Motor neuron (in vitro differentiated cells): ENCODE data around the gene LCOR. TPM values are rescaled to one million over a fixed set of nuclear protein-coding genes. Genes with fewer than 3 reads are reported as not detected.

Experiments used
- ATAC-seq, 8 experiments: fragments of 200-7000 bp; cut with Tn5 transposase; replicated peaks in 6 of 8; 2 replicates each; pipeline ENCODE4 v1.8.0; 2021; ENCODE audit warnings: mild to moderate bottlenecking in 8 of 8, moderate library complexity in 8 of 8
- H3K27ac ChIP-seq, 2 donors: fragments of 250-450 bp; sonication (Bioruptor Pico); 2 replicates each; pipeline ENCODE4 v1.9.0; 2021; ENCODE audit warnings: antibody characterized with exemption in 2 of 2, mild to moderate bottlenecking in 2 of 2, moderate library complexity in 1 of 2
- H3K4me1 ChIP-seq, 2 donors: fragments of 250-450 bp; sonication (Bioruptor Pico); replicated peaks in 1 of 2; 2 replicates each; pipeline ENCODE4 v1.6.1; 2021; ENCODE audit warnings: antibody characterized with exemption in 2 of 2, mild to moderate bottlenecking in 2 of 2, moderate library complexity in 1 of 2
- H3K4me3 ChIP-seq, 5 donors: fragments of 250-450 bp; sonication (Bioruptor Pico); 2 replicates each; pipeline ENCODE4 v1.9.0; 2021; ENCODE audit warnings: antibody characterized with exemption in 5 of 5, mild to moderate bottlenecking in 5 of 5, moderate library complexity in 4 of 5
- WGBS, 10 experiments: fragments of 450-650 bp; shearing (Covaris generic); methylation state at CpG; one replicate each; pipeline ENCODE4 v1.0.0; 2022; 5-methylcytosine and 5-hydroxymethylcytosine counted together
- in situ Hi-C, 9 experiments: fragments of 400-800 bp; cut with MboI; loops; one replicate each; pipeline ENCODE4 v1.15.0; 2021; ENCODE audit warnings: low sequenced_read_pairs in 9 of 9, low pct_unique_long_range_greater_than_20kb in 2 of 9; ENCODE audit not compliant: unreplicated experiment in 9 of 9
- total RNA-seq, 8 experiments: library from RNA; unstranded; fragments of 300-600 nt; gene quantifications; 2 replicates each; pipeline versions ENCODE4 v1.2.3 to v1.2.4, GENCODE V29; 2022

LCOR gene
- total RNA-seq, 8 experiments from 2014 or later: 11.0 to 62.7 (median 44.4) TPM

DNA sequence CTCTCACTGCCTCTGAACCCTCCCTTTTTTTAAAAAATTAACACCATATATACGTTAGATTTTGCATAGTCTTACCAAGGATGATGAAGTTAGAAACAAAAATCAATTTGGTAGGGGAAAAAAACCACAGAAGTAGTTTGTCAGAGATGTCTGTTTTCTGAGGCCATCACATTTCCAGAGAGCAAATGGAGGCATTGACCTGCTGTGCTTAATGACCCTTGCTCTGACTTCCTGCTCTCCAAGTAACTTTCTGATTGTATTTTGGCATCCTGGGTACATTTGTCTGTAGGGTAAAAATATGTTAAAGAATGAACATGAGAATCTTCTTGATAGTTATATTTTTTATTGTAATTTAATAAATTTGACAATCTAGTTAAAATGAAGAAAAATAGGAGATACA lies 140.2 kb downstream of the LCOR start:
- no peak overlapping the region for H3K4me3 ChIP-seq
- no peaks in the 10 kb centered on the region for H3K4me1 ChIP-seq
- no peak for ATAC-seq
- 50 to 100% (median 80%) methylated on average over 1 of the region's 1 CpG; no CpG with 5 or more reads in 3 of the 10 experiments for WGBS, 10 experiments
- in situ Hi-C loops: no loop called here
- no peak overlapping the region for H3K27ac ChIP-seq

DNA sequence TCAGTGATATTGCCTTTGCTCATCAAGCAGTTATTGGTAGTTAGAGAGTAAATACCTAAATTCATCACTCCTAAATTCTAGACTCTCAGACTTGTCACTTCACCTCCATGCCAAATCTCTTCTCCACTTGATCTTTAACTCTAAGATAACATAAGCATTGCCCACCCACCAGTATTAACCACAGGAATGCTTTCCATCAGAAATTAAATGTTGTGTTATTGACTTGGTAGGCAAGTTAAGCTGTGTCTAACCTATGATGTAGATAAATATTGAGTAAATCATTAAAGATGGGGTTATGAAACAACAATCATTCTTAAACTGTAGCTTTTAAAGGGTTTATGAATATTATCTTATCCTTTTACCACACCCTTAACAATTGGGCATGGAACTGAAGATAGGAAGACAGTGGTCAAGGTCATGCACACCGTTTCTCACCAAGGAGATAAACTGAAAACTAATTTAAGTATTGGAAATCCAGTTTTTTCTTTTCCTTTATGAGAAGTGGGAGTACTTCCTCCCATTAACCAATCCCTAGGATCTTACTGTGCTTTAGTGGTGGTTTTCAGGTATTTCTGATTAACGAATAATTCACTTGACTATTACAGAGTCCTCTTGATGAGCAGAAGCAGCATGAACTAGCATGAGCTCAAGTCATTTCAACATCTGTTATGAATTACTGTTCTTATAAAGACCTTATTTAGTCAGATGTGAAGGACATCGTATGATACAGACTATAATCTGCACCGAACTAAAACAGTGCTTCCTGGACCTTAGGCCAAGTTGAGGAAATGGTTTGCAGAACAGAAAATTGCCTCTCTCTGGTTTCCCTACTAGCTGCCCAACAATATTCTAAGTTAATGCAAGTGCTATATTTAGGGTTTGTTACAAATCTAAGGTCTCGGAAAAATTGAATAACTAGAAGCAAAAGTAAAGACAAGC lies 142.0 kb downstream of the LCOR start:
- in situ Hi-C loops: no loop called here
- no peak for ATAC-seq
- Histone ChIP-seq H3K27ac (no peak overlapping the region), H3K4me1 (no peaks in the 10 kb centered on the region), H3K4me3 (no peak overlapping the region)
- 58 to 100% (median 94%) methylated on average over 1 to 5 of the region's 5 CpGs; no CpG with 5 or more reads in 1 of the 10 experiments for WGBS, 10 experiments

DNA sequence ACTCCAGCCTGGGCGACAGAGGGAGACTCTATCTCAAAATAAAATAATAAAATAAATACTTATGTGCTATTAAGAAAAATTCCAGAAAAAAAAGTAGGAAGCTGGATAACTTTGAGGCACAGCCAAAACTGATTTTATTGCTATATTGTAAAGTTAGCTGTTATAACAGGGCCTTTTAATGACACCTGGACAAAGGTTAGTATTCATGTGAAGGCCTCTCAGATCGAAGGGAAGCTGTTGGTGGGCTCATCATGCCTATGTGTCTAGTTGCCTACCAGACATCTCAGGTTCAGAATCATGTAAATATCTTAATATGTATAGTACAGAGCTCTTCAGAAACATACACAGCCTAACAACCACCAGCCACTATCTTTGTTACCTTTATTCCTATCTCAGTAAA lies 143.0 kb downstream of the LCOR start:
- 83 to 100% (median 100%) methylated on average over 1 to 2 of the region's 2 CpGs; no CpG with 5 or more reads in 2 of the 10 experiments for WGBS, 10 experiments
- in situ Hi-C loops: no loop called here

DNA sequence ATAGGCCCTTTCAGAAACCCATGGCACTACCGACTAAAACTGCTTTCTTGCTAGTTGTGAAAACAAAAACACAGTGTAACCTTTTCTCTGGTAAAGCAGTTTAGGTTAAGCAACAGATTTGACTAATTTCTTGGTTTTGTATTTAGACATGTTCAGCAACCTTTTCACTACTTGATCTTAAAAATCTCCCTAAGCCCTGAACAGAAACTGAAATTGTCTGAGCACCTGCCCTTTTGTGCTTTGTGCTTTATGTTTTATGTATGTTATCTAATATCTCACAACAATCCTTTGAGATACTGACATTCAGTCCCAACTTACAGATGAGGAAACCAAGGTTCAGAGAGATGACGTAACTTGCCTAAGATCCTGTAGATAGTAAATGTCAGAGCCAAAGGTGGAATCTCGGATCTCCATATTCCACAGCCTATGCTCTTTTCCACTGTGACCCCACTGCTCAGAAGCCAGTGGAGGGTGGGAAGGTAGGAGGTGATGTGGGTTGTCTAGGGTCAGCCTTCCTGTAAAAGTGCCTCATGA lies 146.6 kb downstream of the LCOR start:
- Histone ChIP-seq H3K27ac (no peak overlapping the region), H3K4me1 (no peaks in the 10 kb centered on the region), H3K4me3 (no peak overlapping the region)
- in situ Hi-C loops: no loop called here
- 67 to 100% (median 100%) methylated on average over 1 to 3 of the region's 3 CpGs; no CpG with 5 or more reads in 1 of the 10 experiments for WGBS, 10 experiments
- ATAC-seq: no peak

More for the DNA sequence above, 143.0 kb downstream of the LCOR start:
- Histone ChIP-seq H3K27ac (no peak overlapping the region), H3K4me3 (no peak overlapping the region), H3K4me1 (no peaks in the 10 kb centered on the region)
- no peak for ATAC-seq

DNA sequence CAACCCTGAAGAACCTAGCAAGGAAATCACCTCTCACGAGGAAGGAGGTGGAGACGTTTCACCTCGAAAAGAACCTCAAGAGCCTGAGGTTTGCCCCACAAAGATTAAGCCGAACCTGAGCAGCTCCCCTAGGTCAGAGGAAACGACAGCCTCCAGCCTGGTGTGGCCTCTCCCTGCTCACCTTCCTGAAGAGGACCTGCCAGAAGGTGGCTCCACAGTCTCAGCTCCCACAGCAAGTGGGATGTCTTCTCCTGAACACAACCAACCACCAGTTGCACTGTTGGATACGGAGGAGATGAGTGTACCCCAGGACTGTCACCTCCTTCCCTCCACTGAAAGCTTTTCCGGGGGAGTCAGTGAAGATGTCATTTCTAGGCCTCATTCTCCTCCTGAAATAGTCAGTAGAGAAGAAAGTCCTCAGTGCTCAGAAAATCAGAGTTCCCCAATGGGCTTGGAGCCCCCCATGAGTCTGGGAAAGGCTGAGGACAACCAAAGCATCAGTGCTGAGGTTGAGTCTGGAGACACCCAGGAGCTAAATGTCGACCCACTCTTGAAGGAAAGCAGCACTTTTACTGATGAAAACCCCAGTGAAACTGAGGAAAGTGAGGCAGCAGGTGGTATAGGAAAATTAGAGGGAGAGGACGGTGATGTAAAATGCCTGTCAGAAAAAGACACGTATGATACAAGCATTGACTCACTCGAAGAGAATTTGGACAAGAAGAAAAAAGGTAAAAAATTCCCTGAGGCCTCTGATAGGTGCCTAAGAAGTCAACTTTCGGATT lies 150.2 kb downstream of the LCOR start:
- in situ Hi-C loops: no loop called here
- H3K27ac ChIP-seq: no peak overlapping the region
- no peak overlapping the region for H3K4me3 ChIP-seq
- peaks cover 0 to 18% of the 10 kb centered on the region in 2 donors for H3K4me1 ChIP-seq
- WGBS, 10 experiments: 92 to 100% (median 97%) methylated on average over 3 to 11 of the region's 12 CpGs; no CpG with 5 or more reads in 1 of the 10 experiments
- ATAC-seq: no peak

DNA sequence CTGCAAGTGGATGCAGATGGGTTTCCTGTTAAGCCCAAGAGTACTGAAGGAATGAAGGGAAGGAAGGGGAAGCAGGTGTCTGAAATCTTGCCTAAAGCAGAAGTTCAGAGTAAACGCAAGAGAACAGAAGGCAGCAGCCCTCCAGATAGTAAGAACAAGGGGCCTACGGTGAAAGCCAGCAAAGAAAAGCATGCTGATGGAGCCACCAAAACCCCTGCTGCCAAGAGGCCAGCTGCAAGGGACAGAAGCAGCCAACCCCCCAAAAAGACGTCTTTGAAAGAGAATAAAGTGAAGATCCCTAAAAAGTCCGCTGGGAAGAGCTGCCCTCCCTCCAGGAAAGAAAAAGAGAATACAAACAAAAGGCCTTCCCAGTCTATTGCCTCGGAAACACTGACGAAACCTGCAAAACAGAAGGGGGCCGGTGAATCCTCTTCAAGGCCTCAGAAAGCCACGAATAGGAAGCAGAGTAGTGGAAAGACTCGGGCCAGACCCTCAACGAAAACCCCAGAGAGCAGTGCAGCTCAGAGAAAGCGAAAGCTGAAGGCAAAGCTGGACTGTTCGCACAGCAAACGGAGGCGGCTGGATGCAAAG lies 152.5 kb downstream of the LCOR start:
- in situ Hi-C loops: no loop called here
- WGBS, 10 experiments: 13 to 92% (median 57%) methylated on average over 2 to 12 of the region's 14 CpGs
- peak overlapping the region in 1 of 5 donors; percentile 2 for H3K4me3 ChIP-seq
- peak overlapping the region in 1 of 2 donors; percentile 12 for H3K27ac ChIP-seq
- H3K4me1 ChIP-seq: peaks cover 0 to 18% of the 10 kb centered on the region in 2 donors
- ATAC-seq: peak in 5 of 8 experiments; percentile 48 to 74 (median 64)

DNA sequence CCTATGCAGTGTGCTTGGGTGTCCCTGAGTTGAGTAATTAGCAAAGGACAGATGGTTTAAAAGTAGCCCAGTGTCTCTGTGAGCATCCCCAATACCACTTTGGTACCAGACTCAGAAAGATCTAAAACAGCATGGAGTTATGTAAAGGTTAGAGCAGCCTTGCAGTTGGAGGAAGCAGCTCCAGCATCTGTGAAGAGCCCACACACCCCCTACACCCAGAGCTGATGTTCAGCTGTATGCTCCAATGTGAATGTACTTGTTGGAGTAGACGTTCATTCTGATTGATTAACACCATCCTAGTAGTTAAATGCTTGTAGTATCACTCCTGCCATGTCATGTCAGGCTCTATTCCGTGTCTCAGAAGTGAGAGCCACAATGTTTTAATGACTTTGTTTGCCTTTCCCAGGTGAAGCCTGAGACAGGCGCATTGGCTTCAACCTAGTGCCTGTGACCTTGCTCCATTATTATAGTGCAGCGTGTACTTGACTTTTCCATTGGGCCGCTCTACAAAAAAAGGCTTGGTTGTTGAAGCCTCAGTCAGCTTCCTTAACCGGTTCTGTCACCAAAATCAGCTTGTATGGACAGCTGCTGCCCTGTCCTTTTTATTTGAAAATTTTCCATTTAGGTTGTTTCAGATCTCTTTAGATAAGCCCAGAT lies 154.2 kb downstream of the LCOR start:
- WGBS, 10 experiments: 78 to 100% (median 88%) methylated on average over 1 to 6 of the region's 6 CpGs; no CpG with 5 or more reads in 4 of the 10 experiments
- Histone ChIP-seq H3K27ac (no peak overlapping the region), H3K4me1 (peaks cover 0 to 18% of the 10 kb centered on the region in 2 donors), H3K4me3 (no peak overlapping the region)
- no peak for ATAC-seq
- in situ Hi-C loops: no loop called here

DNA sequence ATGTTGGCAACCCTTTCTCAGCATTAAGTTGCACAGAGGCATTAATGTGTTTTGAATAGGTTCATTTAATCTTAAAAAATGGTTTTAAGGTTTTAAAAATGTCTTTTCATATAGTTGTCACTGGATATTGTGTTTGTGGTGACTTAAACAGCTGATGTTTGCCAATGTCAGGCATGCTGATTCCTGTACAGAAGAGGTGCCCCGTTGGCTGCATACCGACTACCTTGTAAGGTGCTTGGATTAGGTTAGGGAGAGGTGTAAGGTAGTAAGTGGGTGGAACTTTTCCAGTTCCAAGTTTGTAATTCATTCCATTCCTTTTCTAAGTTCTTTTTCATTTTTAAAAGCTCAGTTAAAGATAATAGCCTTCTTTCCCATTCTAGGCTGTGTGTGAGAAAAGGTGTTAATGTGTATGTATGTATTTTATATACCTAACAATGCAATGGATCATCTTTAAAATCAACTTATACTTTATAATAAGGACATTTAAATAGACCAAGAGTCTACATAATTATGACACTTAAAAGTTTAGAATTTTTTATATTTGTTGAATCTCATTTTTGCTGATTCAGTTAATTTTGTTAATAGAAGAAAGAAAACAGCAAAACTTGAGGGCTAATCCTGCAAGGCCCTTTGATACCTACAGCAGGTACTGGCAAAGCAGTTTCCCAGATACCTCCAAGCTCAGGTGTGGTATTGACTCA lies 155.2 kb downstream of the LCOR start:
- in situ Hi-C loops: no loop called here
- H3K27ac ChIP-seq: no peak overlapping the region
- peaks cover 0 to 18% of the 10 kb centered on the region in 2 donors for H3K4me1 ChIP-seq
- H3K4me3 ChIP-seq: no peak overlapping the region
- no peak for ATAC-seq
- WGBS, 10 experiments: 80 to 100% (median 90%) methylated on average over 1 to 2 of the region's 2 CpGs; no CpG with 5 or more reads in 3 of the 10 experiments

DNA sequence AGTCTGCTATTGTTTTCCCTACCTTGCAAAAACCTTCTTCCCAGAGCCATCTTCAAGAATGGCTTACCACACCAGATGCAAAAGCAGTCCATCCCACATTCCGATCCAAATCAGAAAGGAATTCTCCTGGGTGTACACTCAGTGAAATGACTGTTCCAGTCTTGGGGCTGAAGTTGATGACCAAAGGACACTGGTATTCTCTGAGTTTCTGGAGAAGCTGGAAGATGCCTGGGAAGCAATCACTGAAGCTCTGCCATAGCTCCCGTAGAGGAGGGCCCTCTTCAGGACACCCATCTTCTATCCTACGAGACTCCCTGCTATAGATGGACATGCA lies 155.7 kb downstream of the LCOR start:
- WGBS, 10 experiments: 72 to 100% (median 93%) methylated on average over 1 to 2 of the region's 3 CpGs; no CpG with 5 or more reads in 6 of the 10 experiments
- no peak for ATAC-seq
- Histone ChIP-seq H3K4me3 (no peak overlapping the region), H3K4me1 (peaks cover 0 to 18% of the 10 kb centered on the region in 2 donors), H3K27ac (no peak overlapping the region)
- in situ Hi-C loops: no loop called here

DNA sequence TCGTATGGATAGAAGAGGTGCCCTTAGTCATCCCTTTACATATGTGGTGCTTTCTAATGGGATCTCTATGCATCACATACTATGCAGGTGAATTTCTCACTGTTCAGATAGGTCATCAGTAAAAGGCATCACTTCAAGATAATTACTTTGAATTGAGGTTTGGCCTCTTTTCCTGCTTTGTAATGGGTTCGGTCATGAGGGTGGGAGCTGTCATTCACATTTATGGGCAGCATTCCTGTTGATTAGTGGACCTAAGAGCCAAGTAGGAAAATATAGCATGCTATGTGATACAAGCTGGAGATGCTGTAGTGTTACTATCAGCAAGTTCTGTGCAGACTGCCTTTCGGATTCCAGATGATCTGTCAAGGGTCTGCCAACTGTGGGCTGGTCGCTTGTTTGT lies 156.3 kb downstream of the LCOR start:
- in situ Hi-C loops: no loop called here
- no peak overlapping the region for H3K4me3 ChIP-seq
- WGBS, 10 experiments: 0 to 100% (median 77%) methylated on average over 1 to 3 of the region's 4 CpGs
- peaks cover 0 to 18% of the 10 kb centered on the region in 2 donors for H3K4me1 ChIP-seq
- H3K27ac ChIP-seq: no peak overlapping the region
- peak in 1 of 8 experiments; percentile 34 for ATAC-seq

DNA sequence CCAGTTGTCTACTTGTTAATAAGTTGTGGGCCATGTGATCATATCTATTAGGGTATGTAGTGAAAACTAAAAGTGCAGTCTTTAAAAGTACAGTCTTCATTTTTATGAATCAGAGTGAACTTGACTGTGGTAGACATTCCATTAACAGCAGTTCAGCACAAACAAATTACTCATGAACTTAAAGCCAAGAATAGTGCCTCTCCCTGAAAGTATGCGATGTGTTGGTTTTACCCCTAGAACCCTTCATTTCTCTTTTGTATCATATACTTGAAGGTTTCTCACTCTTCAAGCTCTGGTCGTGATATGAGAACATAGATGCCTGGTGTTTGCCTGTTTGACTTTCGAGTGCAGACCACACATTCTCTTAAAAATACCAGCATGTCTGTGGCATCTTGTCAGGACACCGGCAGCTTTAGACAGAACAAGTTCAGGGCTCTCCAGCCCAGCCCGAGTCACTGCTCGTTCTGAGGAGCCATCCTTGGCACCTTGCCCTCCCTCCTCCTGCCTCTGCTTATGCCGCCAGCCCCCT lies 159.3 kb downstream of the LCOR start:
- in situ Hi-C loops: no loop called here
- Histone ChIP-seq H3K27ac (no peak overlapping the region), H3K4me1 (peaks cover 0 to 21% of the 10 kb centered on the region in 2 donors), H3K4me3 (no peak overlapping the region)
- 0 to 100% (median 71%) methylated on average over 1 to 5 of the region's 7 CpGs for WGBS, 10 experiments
- peak in 3 of 8 experiments; percentile 17 to 76 (median 58) for ATAC-seq

DNA sequence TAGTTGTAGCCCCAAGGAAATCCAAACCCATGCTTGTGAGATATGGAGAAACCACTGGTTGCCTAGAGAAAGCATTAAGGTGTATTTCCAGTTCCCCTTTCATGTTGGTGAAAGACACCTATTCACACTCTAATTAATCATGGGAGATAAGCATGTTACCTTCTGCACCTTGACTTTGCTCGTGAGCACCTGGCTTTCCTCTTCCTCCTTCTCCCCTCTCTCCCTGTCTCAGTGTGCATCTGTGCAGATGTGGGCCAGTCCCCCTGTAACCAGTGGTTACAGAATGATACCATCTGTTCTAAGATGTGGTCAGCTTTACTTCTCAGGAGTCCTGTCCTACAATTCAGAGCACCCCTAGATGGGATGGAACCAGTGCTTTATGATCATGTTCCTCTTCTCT lies 160.6 kb downstream of the LCOR start:
- H3K27ac ChIP-seq: no peak overlapping the region
- H3K4me1 ChIP-seq: peaks cover 0 to 19% of the 10 kb centered on the region in 2 donors
- no peak overlapping the region for H3K4me3 ChIP-seq
- no peak for ATAC-seq
- in situ Hi-C loops: no loop called here
- WGBS, 10 experiments: 33 to 100% (median 100%) methylated on average over 1 of the region's 1 CpG; no CpG with 5 or more reads in 7 of the 10 experiments
